PC-9 (cell line): ENCODE data around the gene EYA2.

Experiments
- EZH2 ChIP-seq: fragments of 200-600 bp; sonication (generic); IDR thresholded peaks from 2 replicates; pipeline ENCODE4 v1.8.0; 2017; ENCODE audit warnings: antibody characterized with exemption, low read depth
- TF ChIP-seq, protein P1 (sequence below): fragments of 200-600 bp; sonication (generic); conservative IDR thresholded peaks from 2 replicates; pipeline ENCODE4 v1.6.1; 2017; ENCODE audit warnings: mixed run types, antibody characterized with exemption, mild to moderate bottlenecking, moderate library complexity

DNA sequence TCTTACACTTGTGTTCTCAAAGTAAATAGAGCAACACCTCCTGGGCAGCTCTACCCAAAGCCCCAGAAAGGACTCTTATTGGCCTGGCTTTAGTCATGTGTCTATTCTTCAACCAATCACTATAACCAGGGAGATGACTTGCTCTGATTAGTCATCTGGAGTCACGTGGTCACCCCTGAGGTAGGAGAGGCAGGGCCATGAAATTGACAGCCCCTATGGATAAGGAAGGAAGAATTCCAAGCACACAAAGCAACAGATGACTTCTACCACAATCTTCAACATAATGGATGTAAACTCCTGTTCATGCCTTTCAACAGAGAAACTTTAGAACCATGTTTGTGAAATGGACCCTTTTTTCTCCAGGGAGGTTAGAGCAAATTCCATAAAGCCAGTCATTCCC lies 24.6 kb upstream of the EYA2 start:
- TF ChIP-seq, protein P1, sequence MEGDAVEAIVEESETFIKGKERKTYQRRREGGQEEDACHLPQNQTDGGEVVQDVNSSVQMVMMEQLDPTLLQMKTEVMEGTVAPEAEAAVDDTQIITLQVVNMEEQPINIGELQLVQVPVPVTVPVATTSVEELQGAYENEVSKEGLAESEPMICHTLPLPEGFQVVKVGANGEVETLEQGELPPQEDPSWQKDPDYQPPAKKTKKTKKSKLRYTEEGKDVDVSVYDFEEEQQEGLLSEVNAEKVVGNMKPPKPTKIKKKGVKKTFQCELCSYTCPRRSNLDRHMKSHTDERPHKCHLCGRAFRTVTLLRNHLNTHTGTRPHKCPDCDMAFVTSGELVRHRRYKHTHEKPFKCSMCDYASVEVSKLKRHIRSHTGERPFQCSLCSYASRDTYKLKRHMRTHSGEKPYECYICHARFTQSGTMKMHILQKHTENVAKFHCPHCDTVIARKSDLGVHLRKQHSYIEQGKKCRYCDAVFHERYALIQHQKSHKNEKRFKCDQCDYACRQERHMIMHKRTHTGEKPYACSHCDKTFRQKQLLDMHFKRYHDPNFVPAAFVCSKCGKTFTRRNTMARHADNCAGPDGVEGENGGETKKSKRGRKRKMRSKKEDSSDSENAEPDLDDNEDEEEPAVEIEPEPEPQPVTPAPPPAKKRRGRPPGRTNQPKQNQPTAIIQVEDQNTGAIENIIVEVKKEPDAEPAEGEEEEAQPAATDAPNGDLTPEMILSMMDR = no peak
- TF ChIP-seq EZH2 = no peak
